GM23338 (cell line): ENCODE data around the gene PARP8. TPM values are rescaled to one million over a fixed set of nuclear protein-coding genes. Genes with fewer than 3 reads are reported as not detected.

Experiments used
- ATAC-seq: fragments of 200-7000 bp; cut with Tn5 transposase; 3 replicates; pipeline ENCODE4 v1.9.1; 2020
- DNase-seq: peaks from one replicate; pipeline ENCODE4 v3.0.0-alpha.2; 2015; ENCODE audit warnings: low spot score
- H2AFZ ChIP-seq: fragments of 200-600 bp; sonication (generic); 2 replicates; pipeline ENCODE4 v1.8.0; 2016; ENCODE audit warnings: antibody characterized with exemption, mild to moderate bottlenecking, moderate library complexity
- H3F3A ChIP-seq: fragments of 200-600 bp; sonication (generic); replicated peaks from 2 replicates; pipeline ENCODE4 v1.8.0; 2017; ENCODE audit warnings: antibody characterized with exemption, mixed run types, low read depth
- H3K27ac ChIP-seq: fragments of 200-600 bp; sonication (generic); 2 replicates; pipeline ENCODE4 v1.6.1; 2016; ENCODE audit warnings: low read depth
- H3K27me3 ChIP-seq: fragments of 200-600 bp; sonication (generic); 2 replicates; pipeline ENCODE4 v1.8.0; 2016; ENCODE audit warnings: mild to moderate bottlenecking, mixed run types, moderate library complexity; ENCODE audit not compliant: insufficient read depth
- H3K36me3 ChIP-seq: fragments of 200-600 bp; sonication (generic); 2 replicates; pipeline ENCODE4 v1.8.0; 2016; ENCODE audit warnings: mild to moderate bottlenecking; ENCODE audit not compliant: insufficient read depth
- H3K4me1 ChIP-seq: fragments of 200-600 bp; sonication (generic); 2 replicates; pipeline ENCODE4 v1.8.0; 2016; ENCODE audit warnings: mild to moderate bottlenecking, moderate library complexity; ENCODE audit not compliant: insufficient read depth
- H3K4me2 ChIP-seq: fragments of 200-600 bp; sonication (generic); 2 replicates; pipeline ENCODE4 v1.7.1; 2017; ENCODE audit warnings: mixed run types
- H3K4me3 ChIP-seq: fragments of 200-600 bp; sonication (generic); 2 replicates; pipeline ENCODE4 v1.6.1; 2016; ENCODE audit warnings: mixed run types
- H3K79me2 ChIP-seq: fragments of 200-600 bp; sonication (generic); replicated peaks from 2 replicates; pipeline ENCODE4 v1.8.0; 2017; ENCODE audit warnings: mild to moderate bottlenecking; ENCODE audit not compliant: insufficient read depth
- H3K9me2 ChIP-seq: fragments of 200-600 bp; sonication (generic); 2 replicates; pipeline ENCODE4 v1.8.0; 2017; ENCODE audit not compliant: insufficient read depth
- H4K20me1 ChIP-seq: fragments of 200-600 bp; sonication (generic); replicated peaks from 2 replicates; pipeline ENCODE4 v1.8.0; 2017; ENCODE audit warnings: mild to moderate bottlenecking; ENCODE audit not compliant: insufficient read depth
- H3K27ac Mint-ChIP-seq: 2 replicates; pipeline ENCODE4 v1.8.0; 2020; ENCODE audit warnings: inconsistent platforms, mild to moderate bottlenecking, moderate library complexity, mixed read lengths
- H3K27me3 Mint-ChIP-seq: 3 replicates; pipeline ENCODE4 v1.8.0; 2022; ENCODE audit warnings: low read depth, mild to moderate bottlenecking, moderate library complexity, mixed read lengths, inconsistent platforms; ENCODE audit not compliant: insufficient read depth, poor library complexity
- H3K36me3 Mint-ChIP-seq: 3 replicates; pipeline ENCODE4 v1.8.0; 2021; ENCODE audit warnings: low read depth, mild to moderate bottlenecking, inconsistent platforms, moderate library complexity, mixed read lengths
- H3K4me1 Mint-ChIP-seq: 3 replicates; pipeline ENCODE4 v1.8.0; 2020; ENCODE audit warnings: mild to moderate bottlenecking, inconsistent platforms, mixed read lengths
- H3K4me3 Mint-ChIP-seq: 3 replicates; pipeline ENCODE4 v1.8.0; 2021; ENCODE audit warnings: moderate library complexity, mild to moderate bottlenecking, inconsistent platforms, mixed read lengths
- H3K9me3 Mint-ChIP-seq: 3 replicates; pipeline ENCODE4 v1.8.0; 2020; ENCODE audit warnings: moderate library complexity, mild to moderate bottlenecking, inconsistent platforms, mixed read lengths
- CREB1 ChIP-seq: fragments of 250-450 bp; sonication (Bioruptor Pico); IDR thresholded peaks from 2 replicates; pipeline ENCODE4 v1.5.0; 2020; ENCODE audit warnings: low read depth, mild to moderate bottlenecking, moderate library complexity
- EZH2phosphoT487 ChIP-seq: fragments of 200-600 bp; sonication (generic); IDR thresholded peaks from one replicate; pipeline ENCODE4 v1.8.1; 2018; ENCODE audit warnings: antibody characterized with exemption; ENCODE audit not compliant: unreplicated experiment
- JUNB ChIP-seq: IDR thresholded peaks from one replicate; pipeline ENCODE4 v1.6.1; 2016; ENCODE audit warnings: antibody characterized with exemption; ENCODE audit not compliant: unreplicated experiment
- NANOG ChIP-seq: IDR thresholded peaks from 2 replicates; pipeline ENCODE4 v1.6.1; 2016; ENCODE audit warnings: antibody characterized with exemption, borderline replicate concordance
- POLR2AphosphoS5 ChIP-seq: IDR thresholded peaks from 2 replicates; pipeline ENCODE4 v1.6.1; 2016; ENCODE audit warnings: antibody characterized with exemption, low read depth
- STAT1 ChIP-seq: IDR thresholded peaks from one replicate; pipeline ENCODE4 v1.6.1; 2016; ENCODE audit warnings: antibody characterized with exemption; ENCODE audit not compliant: unreplicated experiment
- ZNF114 ChIP-seq: fragments of 250-450 bp; sonication (Bioruptor Pico); IDR thresholded peaks from 2 replicates; pipeline ENCODE4 v1.5.0; 2020; ENCODE audit warnings: mild to moderate bottlenecking, moderate library complexity
- ZNF331 ChIP-seq: fragments of 250-450 bp; sonication (Bioruptor Pico); IDR thresholded peaks from 2 replicates; pipeline ENCODE4 v1.5.0; 2020; ENCODE audit warnings: low read depth, mild to moderate bottlenecking, moderate library complexity
- polyA plus RNA-seq: library from polyadenylated mRNA; unstranded; fragments of >200 nt; fragmentation: Nextera tagmentation; extraction: Ambion mirVana; gene quantifications from 2 replicates; pipeline ENCODE4 v1.2.1, GENCODE V29; 2016
- total RNA-seq: library from RNA; depleted of rRNA; stranded (reverse); fragments of >200 nt; shearing (Covaris generic); gene quantifications from 2 replicates; pipeline ENCODE4 v1.2.3, GENCODE V29; 2014
- TF ChIP-seq, protein P1 (sequence below): IDR thresholded peaks from one replicate; pipeline ENCODE4 v1.6.1; 2018; ENCODE audit warnings: antibody characterized with exemption; ENCODE audit not compliant: unreplicated experiment
- TF ChIP-seq, protein P2 (sequence below), 2 experiments: fragments of 200-600 bp in 1 of 2; sonication (generic) in 1 of 2; conservative IDR thresholded peaks; 2 replicates each; pipeline versions ENCODE4 v1.5.1 to v1.6.1; 2016 to 2017; ENCODE audit warnings: antibody characterized with exemption in 2 of 2, low read depth in 2 of 2, mild to moderate bottlenecking in 2 of 2, moderate library complexity in 1 of 2
- TF ChIP-seq, protein P3 (sequence below): IDR thresholded peaks from 2 replicates; pipeline ENCODE4 v1.6.1; 2016; ENCODE audit warnings: antibody characterized with exemption

Gene PARP8
- total and polyA plus RNA-seq, 2 experiments from 2014 or later = 13.0 to 25.0 TPM

DNA sequence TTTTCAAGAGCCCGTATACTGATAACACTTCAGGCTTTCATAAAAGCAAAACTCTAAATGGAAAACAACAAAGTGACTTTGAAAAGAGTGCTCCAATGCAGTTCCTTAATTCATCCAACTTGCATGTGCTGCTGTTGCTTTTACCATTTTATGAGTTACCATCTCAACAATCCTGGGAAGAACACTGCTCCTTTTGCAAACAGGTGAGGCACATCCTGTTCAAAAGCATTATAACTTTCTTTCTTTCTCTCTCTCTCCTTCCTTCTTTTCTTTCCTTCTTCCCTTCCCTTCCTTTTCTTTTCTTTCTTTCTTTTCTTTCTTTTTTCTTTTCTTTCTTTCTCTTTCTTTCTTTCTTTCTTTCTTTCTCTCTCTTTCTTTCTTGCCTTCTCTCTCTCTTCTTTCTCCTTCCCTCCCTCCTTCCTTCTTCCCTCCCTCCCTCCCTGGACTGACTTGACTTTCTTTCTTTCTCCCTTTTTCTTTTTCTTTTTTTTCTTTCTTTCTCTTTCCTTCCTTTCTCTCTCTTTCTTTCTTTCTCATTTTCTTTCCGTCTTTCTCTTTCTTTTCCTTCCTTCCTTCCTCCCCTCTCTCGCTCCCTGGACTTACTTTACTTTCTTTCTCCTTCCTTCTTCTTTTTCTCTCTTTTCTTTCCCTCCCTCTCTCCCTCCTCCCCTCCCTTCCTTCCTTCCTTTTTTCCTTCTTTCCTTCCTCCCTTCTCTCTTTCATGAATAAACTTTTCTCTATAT is 11.2 kb upstream of the PARP8 start (continued):
- TF ChIP-seq, protein P1, sequence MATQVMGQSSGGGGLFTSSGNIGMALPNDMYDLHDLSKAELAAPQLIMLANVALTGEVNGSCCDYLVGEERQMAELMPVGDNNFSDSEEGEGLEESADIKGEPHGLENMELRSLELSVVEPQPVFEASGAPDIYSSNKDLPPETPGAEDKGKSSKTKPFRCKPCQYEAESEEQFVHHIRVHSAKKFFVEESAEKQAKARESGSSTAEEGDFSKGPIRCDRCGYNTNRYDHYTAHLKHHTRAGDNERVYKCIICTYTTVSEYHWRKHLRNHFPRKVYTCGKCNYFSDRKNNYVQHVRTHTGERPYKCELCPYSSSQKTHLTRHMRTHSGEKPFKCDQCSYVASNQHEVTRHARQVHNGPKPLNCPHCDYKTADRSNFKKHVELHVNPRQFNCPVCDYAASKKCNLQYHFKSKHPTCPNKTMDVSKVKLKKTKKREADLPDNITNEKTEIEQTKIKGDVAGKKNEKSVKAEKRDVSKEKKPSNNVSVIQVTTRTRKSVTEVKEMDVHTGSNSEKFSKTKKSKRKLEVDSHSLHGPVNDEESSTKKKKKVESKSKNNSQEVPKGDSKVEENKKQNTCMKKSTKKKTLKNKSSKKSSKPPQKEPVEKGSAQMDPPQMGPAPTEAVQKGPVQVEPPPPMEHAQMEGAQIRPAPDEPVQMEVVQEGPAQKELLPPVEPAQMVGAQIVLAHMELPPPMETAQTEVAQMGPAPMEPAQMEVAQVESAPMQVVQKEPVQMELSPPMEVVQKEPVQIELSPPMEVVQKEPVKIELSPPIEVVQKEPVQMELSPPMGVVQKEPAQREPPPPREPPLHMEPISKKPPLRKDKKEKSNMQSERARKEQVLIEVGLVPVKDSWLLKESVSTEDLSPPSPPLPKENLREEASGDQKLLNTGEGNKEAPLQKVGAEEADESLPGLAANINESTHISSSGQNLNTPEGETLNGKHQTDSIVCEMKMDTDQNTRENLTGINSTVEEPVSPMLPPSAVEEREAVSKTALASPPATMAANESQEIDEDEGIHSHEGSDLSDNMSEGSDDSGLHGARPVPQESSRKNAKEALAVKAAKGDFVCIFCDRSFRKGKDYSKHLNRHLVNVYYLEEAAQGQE = no peak
- TF ChIP-seq, protein P2, sequence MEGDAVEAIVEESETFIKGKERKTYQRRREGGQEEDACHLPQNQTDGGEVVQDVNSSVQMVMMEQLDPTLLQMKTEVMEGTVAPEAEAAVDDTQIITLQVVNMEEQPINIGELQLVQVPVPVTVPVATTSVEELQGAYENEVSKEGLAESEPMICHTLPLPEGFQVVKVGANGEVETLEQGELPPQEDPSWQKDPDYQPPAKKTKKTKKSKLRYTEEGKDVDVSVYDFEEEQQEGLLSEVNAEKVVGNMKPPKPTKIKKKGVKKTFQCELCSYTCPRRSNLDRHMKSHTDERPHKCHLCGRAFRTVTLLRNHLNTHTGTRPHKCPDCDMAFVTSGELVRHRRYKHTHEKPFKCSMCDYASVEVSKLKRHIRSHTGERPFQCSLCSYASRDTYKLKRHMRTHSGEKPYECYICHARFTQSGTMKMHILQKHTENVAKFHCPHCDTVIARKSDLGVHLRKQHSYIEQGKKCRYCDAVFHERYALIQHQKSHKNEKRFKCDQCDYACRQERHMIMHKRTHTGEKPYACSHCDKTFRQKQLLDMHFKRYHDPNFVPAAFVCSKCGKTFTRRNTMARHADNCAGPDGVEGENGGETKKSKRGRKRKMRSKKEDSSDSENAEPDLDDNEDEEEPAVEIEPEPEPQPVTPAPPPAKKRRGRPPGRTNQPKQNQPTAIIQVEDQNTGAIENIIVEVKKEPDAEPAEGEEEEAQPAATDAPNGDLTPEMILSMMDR (conservative IDR thresholded peaks at IDR 0.05; ENCODE audit: low read depth in 2 of 2) = no peak
- TF ChIP-seq ZNF331 (CRISPR knock-in tag) = no peak
- TF ChIP-seq POLR2AphosphoS5 = no peak
- TF ChIP-seq EZH2phosphoT487 = no peak
- no peak for TF ChIP-seq CREB1 (CRISPR knock-in tag)

DNA sequence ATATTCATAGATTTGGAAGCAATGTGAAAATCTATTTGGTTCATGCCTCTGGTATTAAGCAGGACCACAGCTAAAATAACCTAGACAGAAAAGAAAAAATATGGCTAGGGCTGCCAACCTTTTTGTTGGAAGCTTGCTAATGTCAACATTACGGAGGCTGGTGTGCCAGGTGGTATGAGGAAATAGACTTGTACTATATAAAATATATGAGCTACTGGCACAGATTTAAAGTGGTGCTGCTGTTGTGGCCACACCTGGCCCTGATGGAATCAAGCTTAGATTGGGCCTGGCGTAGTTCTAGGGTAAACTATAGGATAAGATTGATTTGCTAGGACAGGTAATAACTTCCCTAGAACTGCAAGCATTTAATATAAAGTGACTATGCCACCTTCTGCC is 10.6 kb upstream of the PARP8 start:
- Histone ChIP-seq H3K9me2 (peaks cover 4% of the 10 kb centered on the region; the same call in 1 of the 2 replicates), H2AFZ (no peak overlapping the region), H3K27ac (no peak overlapping the region), H3K36me3 (no peaks in the 10 kb centered on the region), H3K79me2 (no peaks in the 10 kb centered on the region), H4K20me1 (no peaks in the 10 kb centered on the region), H3K4me2 (no peak overlapping the region), H3K27me3 (no peaks in the 10 kb centered on the region), H3K4me3 (no peak overlapping the region), H3K4me1 (no peaks in the 10 kb centered on the region), H3F3A (no peaks in the 10 kb centered on the region)
- H3K4me1 Mint-ChIP-seq = no peaks in the 10 kb centered on the region
- no peaks in the 10 kb centered on the region; the same call in 2 of the 3 replicates for H3K9me3 Mint-ChIP-seq
- H3K27ac Mint-ChIP-seq = no peak overlapping the region
- H3K4me3 Mint-ChIP-seq = no peak overlapping the region
- no peak for DNase-seq
- H3K27me3 Mint-ChIP-seq = no peaks in the 10 kb centered on the region
- ATAC-seq = no peak
- peaks cover 2% of the 10 kb centered on the region; the same call in 1 of the 3 replicates for H3K36me3 Mint-ChIP-seq
- no peak for TF ChIP-seq EZH2phosphoT487
- TF ChIP-seq POLR2AphosphoS5 = no peak
- TF ChIP-seq ZNF114 (CRISPR knock-in tag) = no peak
- TF ChIP-seq, protein P1 = no peak
- TF ChIP-seq ZNF331 (CRISPR knock-in tag) = no peak
- TF ChIP-seq CREB1 (CRISPR knock-in tag) = no peak
- no peak for TF ChIP-seq JUNB
- TF ChIP-seq, protein P3, sequence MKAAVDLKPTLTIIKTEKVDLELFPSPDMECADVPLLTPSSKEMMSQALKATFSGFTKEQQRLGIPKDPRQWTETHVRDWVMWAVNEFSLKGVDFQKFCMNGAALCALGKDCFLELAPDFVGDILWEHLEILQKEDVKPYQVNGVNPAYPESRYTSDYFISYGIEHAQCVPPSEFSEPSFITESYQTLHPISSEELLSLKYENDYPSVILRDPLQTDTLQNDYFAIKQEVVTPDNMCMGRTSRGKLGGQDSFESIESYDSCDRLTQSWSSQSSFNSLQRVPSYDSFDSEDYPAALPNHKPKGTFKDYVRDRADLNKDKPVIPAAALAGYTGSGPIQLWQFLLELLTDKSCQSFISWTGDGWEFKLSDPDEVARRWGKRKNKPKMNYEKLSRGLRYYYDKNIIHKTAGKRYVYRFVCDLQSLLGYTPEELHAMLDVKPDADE = no peak
- no peak for TF ChIP-seq STAT1
- TF ChIP-seq NANOG = no peak
